IPS-15b (cell line): Measurements from ENCODE around the gene RNF7.

ENCODE experiments used
- H3K27me3 ChIP-seq: one replicate; pipeline ENCODE4 v1.6.1; 2013; ENCODE audit warnings: low read length; ENCODE audit not compliant: control insufficient read depth, insufficient read depth
- H3K36me3 ChIP-seq: one replicate; pipeline ENCODE4 v1.6.1; 2013; ENCODE audit warnings: low read length; ENCODE audit not compliant: control insufficient read depth, insufficient read depth
- H3K4me1 ChIP-seq: one replicate; pipeline ENCODE4 v1.6.1; 2013; ENCODE audit warnings: mild to moderate bottlenecking, low read length; ENCODE audit not compliant: control insufficient read depth, insufficient read depth
- H3K4me3 ChIP-seq: one replicate; pipeline ENCODE4 v1.5.1; 2013; ENCODE audit warnings: low read depth, low read length
- H3K9ac ChIP-seq: one replicate; pipeline ENCODE4 v1.6.1; 2013; ENCODE audit warnings: low read depth, mild to moderate bottlenecking, low read length
- H3K9me3 ChIP-seq: one replicate; pipeline ENCODE4 v1.6.1; 2013; ENCODE audit warnings: mild to moderate bottlenecking, low read length; ENCODE audit not compliant: control insufficient read depth, insufficient read depth

RNF7 gene

DNA sequence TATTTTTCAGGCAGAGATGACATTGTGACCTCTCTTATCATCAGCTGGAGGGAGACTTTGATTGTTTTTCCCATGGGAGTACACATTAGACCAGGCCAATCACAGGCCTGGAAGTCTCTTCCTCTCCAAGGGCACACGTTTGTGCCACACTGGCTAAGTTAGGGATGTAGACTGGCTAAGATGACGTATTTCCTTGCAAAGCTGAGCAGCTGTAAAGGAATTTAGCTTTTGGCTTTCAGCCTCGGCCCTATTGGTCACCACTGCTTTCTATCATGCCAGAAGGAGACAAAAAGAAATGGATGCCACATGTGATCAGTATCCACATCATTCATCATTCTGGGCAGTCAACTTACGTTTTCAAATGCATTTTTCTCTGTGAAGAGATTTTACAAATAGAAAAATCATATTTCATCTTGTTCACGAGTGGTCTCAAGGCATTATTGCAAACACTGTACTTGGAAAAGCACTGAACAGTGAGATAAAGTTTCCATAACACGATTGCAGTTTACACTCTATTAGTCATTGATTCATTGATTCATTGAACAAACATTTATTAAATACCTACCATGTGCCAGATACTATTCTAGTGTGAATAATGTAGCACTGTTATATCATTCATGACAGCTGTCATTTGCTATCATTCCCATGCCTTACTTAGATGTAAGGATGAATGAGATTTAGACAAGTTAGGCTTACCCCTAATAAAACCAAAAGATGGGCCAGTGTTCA, 27.0 kb upstream of the RNF7 start:
- Histone ChIP-seq H3K27me3 (no peaks in the 10 kb centered on the region), H3K9ac (no peak overlapping the region), H3K36me3 (no peaks in the 10 kb centered on the region), H3K4me3 (no peak overlapping the region), H3K9me3 (no peaks in the 10 kb centered on the region), H3K4me1 (no peaks in the 10 kb centered on the region)

GRCh38 chr3:141714671-141715070, 23.4 kb upstream of the RNF7 start:
- no peaks in the 10 kb centered on the region for H3K9me3 ChIP-seq
- H3K4me3 ChIP-seq: no peak overlapping the region
- H3K4me1 ChIP-seq: no peaks in the 10 kb centered on the region
- H3K36me3 ChIP-seq: no peaks in the 10 kb centered on the region
- no peak overlapping the region for H3K9ac ChIP-seq
- H3K27me3 ChIP-seq: no peaks in the 10 kb centered on the region

GRCh38 chr3:141722081-141722480, 16.0 kb upstream of the RNF7 start:
- Histone ChIP-seq H3K9me3 (no peaks in the 10 kb centered on the region), H3K9ac (no peak overlapping the region), H3K4me1 (no peaks in the 10 kb centered on the region), H3K4me3 (no peak overlapping the region), H3K27me3 (no peaks in the 10 kb centered on the region), H3K36me3 (no peaks in the 10 kb centered on the region)

GRCh38 chr3:141722648-141723047, 15.4 kb upstream of the RNF7 start:
- no peaks in the 10 kb centered on the region for H3K36me3 ChIP-seq
- H3K9me3 ChIP-seq: no peaks in the 10 kb centered on the region

GRCh38 chr3:141723255-141723654, 14.8 kb upstream of the RNF7 start:
- H3K9ac ChIP-seq: no peak overlapping the region
- no peak overlapping the region for H3K4me3 ChIP-seq

More at GRCh38 chr3:141722648-141723047, 15.4 kb upstream of the RNF7 start:
- Histone ChIP-seq H3K4me1 (no peaks in the 10 kb centered on the region), H3K27me3 (no peaks in the 10 kb centered on the region), H3K9ac (no peak overlapping the region), H3K4me3 (no peak overlapping the region)

GRCh38 chr3:141724186-141724585, 13.9 kb upstream of the RNF7 start:
- Histone ChIP-seq H3K9ac (no peak overlapping the region), H3K4me3 (no peak overlapping the region), H3K4me1 (no peaks in the 10 kb centered on the region), H3K36me3 (no peaks in the 10 kb centered on the region), H3K27me3 (no peaks in the 10 kb centered on the region), H3K9me3 (no peaks in the 10 kb centered on the region)

More at GRCh38 chr3:141723255-141723654, 14.8 kb upstream of the RNF7 start:
- H3K27me3 ChIP-seq: no peaks in the 10 kb centered on the region
- no peaks in the 10 kb centered on the region for H3K9me3 ChIP-seq
- no peaks in the 10 kb centered on the region for H3K36me3 ChIP-seq
- no peaks in the 10 kb centered on the region for H3K4me1 ChIP-seq

GRCh38 chr3:141725036-141725435, 13.1 kb upstream of the RNF7 start:
- H3K4me1 ChIP-seq: no peaks in the 10 kb centered on the region
- no peak overlapping the region for H3K4me3 ChIP-seq
- H3K9ac ChIP-seq: no peak overlapping the region
- no peaks in the 10 kb centered on the region for H3K36me3 ChIP-seq
- H3K27me3 ChIP-seq: no peaks in the 10 kb centered on the region
- H3K9me3 ChIP-seq: no peaks in the 10 kb centered on the region

DNA sequence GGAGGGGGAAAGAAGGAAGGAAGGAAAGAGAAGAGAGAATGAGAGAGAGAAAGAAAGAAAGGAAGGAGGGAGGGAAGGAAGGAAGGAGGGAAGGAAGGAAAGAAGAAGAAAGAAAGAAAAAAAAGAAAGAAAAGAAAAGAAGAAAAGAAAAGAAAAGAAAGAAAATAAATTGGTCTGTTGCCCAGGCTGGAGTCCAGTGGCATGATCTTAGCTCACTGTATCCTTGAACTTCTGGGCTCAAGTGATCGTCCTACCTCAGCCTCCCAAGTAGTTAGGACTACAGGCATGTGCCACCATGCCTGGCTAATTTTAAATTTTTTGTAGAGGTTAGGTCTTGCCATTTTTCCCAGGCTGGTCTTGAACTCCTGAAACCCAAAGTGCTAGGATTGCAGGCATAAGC, 11.6 kb upstream of the RNF7 start:
- no peaks in the 10 kb centered on the region for H3K9me3 ChIP-seq
- no peak overlapping the region for H3K4me3 ChIP-seq
- H3K27me3 ChIP-seq: no peaks in the 10 kb centered on the region
- no peak overlapping the region for H3K9ac ChIP-seq
- H3K4me1 ChIP-seq: no peaks in the 10 kb centered on the region
- no peaks in the 10 kb centered on the region for H3K36me3 ChIP-seq

DNA sequence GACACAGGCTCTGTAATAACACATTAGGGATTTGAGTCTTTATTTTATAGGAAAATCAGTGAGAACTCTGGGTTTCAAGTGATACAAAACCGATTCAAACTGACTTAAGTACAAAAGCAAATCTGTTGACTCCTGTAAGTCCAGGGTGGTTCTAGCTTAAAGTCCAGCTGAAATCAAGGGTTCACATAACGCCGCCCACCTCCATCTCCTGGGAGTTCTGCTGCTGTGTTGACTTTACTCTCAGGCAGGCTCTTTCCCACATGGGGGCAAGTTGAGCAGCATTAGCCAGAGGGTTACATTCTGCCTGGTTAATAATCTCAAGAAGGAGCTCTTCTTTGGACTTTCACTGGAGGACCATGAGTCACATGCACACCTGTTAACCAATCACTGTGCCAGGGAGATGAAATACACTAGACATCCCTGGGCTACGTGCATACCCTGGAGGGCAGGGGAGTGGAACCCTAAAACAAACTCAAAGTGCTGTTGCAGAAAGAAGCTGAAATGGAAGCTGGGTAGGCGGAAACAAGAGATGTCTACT, 9.7 kb upstream of the RNF7 start:
- Histone ChIP-seq H3K4me3 (no peak overlapping the region), H3K27me3 (no peaks in the 10 kb centered on the region), H3K9me3 (no peaks in the 10 kb centered on the region), H3K36me3 (no peaks in the 10 kb centered on the region), H3K4me1 (no peaks in the 10 kb centered on the region), H3K9ac (no peak overlapping the region)

DNA sequence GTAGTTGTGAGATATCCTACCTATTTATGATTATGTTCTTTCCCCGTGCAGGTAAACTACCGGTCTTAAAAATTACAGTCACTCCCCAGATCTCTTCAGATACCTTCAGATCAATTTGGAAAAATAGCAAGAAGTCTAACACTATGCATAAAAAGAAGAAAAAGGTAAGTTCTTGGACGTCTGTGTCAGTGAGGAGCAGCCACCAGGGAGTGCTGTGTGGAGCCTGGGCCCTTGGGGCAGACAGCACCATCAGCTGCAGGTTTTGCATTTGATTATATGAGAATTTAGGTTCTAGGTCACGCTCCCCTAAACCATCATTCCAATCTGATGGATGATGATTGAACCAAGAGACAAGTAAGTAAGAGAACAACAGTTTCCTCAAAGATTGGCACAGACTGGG, 8.9 kb upstream of the RNF7 start:
- H3K4me1 ChIP-seq: no peaks in the 10 kb centered on the region
- no peaks in the 10 kb centered on the region for H3K9me3 ChIP-seq
- no peak overlapping the region for H3K9ac ChIP-seq
- no peak overlapping the region for H3K4me3 ChIP-seq
- no peaks in the 10 kb centered on the region for H3K27me3 ChIP-seq
- no peaks in the 10 kb centered on the region for H3K36me3 ChIP-seq

- peaks cover 2% of the 10 kb centered on the region for H3K36me3 ChIP-seq
- no peaks in the 10 kb centered on the region for H3K27me3 ChIP-seq
- no peak overlapping the region for H3K4me3 ChIP-seq
- H3K9me3 ChIP-seq: no peaks in the 10 kb centered on the region
- peaks cover 6% of the 10 kb centered on the region for H3K4me1 ChIP-seq
- H3K9ac ChIP-seq: no peak overlapping the region
Measured at GRCh38 chr3:141735176-141735575, 2.9 kb upstream of the RNF7 start.

DNA sequence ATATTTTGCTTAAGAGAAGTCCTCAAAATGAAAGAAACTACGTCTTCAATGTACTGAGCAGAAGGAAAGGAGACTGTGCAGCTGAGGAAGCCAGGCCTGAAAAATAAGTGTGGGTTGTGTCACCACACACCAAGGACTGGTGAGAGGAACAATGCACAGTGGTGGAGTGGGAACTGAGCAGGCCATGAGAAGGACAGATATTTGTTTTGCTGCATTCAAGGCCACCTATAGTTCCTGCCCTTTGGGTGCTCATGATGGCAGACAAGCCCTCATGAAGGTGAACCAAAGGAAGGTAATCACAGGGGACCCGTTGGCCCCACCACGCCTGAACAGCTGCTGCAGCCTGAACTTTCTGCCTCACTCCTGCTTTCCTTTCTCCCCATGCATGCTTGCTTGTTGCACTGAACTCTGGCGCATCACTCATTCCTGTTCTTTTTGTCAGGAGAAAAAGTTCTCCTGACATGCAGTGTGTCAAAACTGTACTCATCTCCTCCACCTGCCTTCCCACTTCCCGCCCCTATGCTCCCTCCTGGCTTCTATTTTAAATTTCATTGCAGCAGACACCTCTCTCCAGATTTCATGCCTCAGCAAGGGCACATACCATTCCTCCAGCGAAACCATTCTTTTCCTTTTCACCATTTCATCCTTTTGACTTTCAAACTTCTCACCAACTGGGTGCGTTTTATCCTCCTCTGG, 2.2 kb upstream of the RNF7 start:
- Histone ChIP-seq H3K4me3 (no peak overlapping the region), H3K9ac (no peak overlapping the region), H3K36me3 (peaks cover 2% of the 10 kb centered on the region), H3K27me3 (no peaks in the 10 kb centered on the region), H3K9me3 (no peaks in the 10 kb centered on the region), H3K4me1 (peaks cover 6% of the 10 kb centered on the region)
